HepG2 (cell line): ENCODE results near the gene PRSS1.

ENCODE experiments used
- ETV6 ChIP-seq: sonication (generic); formaldehyde crosslinking; conservative IDR thresholded peaks from 2 replicates; pipeline ENCODE4 v1.4.0; 2020; ENCODE audit warnings: missing genetic modification reagents
- HDAC6 ChIP-seq: fragments of 200-600 bp; sonication (generic); IDR thresholded peaks from 2 replicates; pipeline ENCODE4 v1.7.0; 2017; ENCODE audit warnings: mild to moderate bottlenecking, antibody characterized with exemption, low read length, low read depth
- JUND ChIP-seq: sonication (generic); formaldehyde crosslinking; IDR thresholded peaks from 2 replicates; pipeline ENCODE4 v1.8.0; 2022; ENCODE audit warnings: mild to moderate bottlenecking, missing genetic modification reagents
- MAFG ChIP-seq: sonication (generic); formaldehyde crosslinking; IDR thresholded peaks from 2 replicates; pipeline ENCODE4 v1.5.1; 2020; ENCODE audit warnings: mild to moderate bottlenecking, missing genetic modification reagents
- RXRB ChIP-seq: IDR thresholded peaks from 2 replicates; pipeline ENCODE4 v1.6.1; 2016; ENCODE audit warnings: borderline replicate concordance, missing genetic modification reagents, missing compliant biosample characterization
- ZNF841 ChIP-seq: sonication (generic); formaldehyde crosslinking; IDR thresholded peaks from 2 replicates; pipeline ENCODE4 v1.8.1; 2023; ENCODE audit warnings: missing genetic modification reagents, borderline replicate concordance

- TF ChIP-seq RXRB (no peak), ETV6 (CRISPR knock-in tag) (no peak), HDAC6 (no peak), MAFG (no peak), ZNF841 (no peak), JUND (CRISPR knock-in tag) (no peak)
Observed at GRCh38 chr7:142790555-142790954, 41.3 kb downstream of the PRSS1 start.
